HepG2 (cell line): Measurements from ENCODE around the gene ACTN1. TPM values are rescaled to one million over a fixed set of nuclear protein-coding genes. Genes with fewer than 3 reads are reported as not detected.
A peak's percentile ranks its signal among the peaks of the same experiment; 100 is the strongest.

Experiments used
- ATAC-seq: fragments of 200-7000 bp; cut with Tn5 transposase; 3 replicates; pipeline ENCODE4 v1.9.1; 2020; ENCODE audit warnings: mild to moderate bottlenecking, moderate library complexity
- BruUV-seq: library from RNA; stranded (reverse); fragments of 400-500 nt; replicated peaks from 2 replicates; lab custom pipeline; 2021; lab: Mats Ljungman, UMichigan
- CTCF ChIA-PET: fragments of 300-600 bp; formaldehyde crosslinking; extraction: SDS; loops from one replicate; lab custom pipeline; 2021; ENCODE audit warnings: low total read pairs, inconsistent platforms, low intra/inter-chr PET ratio; lab: Yijun Ruan, JAX
- POLR2A ChIA-PET: fragments of 350-600 bp; sonication (Branson Sonifier 250); formaldehyde crosslinking; loops from one replicate; lab custom pipeline; 2020; ENCODE audit warnings: antibody characterized with exemption, inconsistent platforms; lab: Yijun Ruan, JAX
- DNase-seq: peaks from one replicate; pipeline ENCODE4 v3.0.0-alpha.2; 2015; ENCODE audit warnings: low spot score
- FAIRE-seq: peaks from 3 replicates; lab custom pipeline; 2011; peaks lifted over from hg19 to GRCh38; lab: Jason Lieb, UNC
- H2AFZ ChIP-seq: one replicate; pipeline ENCODE4 v1.6.1; 2011; ENCODE audit warnings: low read length, inconsistent platforms
- H3K27ac ChIP-seq: fragments of 300-600 bp; 3 replicates; pipeline ENCODE4 v1.8.0; 2011; ENCODE audit warnings: mixed run types, mild to moderate bottlenecking, mixed read lengths, low read length, inconsistent platforms; ENCODE audit not compliant: insufficient read depth; ENCODE audit errors: extremely low read length
- H3K27me3 ChIP-seq, 2 experiments: fragments of 200-600 bp in 1 of 2; 2 replicates in 1 of 2; 3 replicates in 1 of 2; pipeline versions ENCODE4 v1.6.0 to v1.8.0; 2011; ENCODE audit warnings: low read length in 2 of 2, mild to moderate bottlenecking in 2 of 2, moderate library complexity in 2 of 2, inconsistent platforms in 1 of 2; ENCODE audit not compliant: insufficient read depth in 2 of 2, control insufficient read depth in 1 of 2
- H3K36me3 ChIP-seq, 2 experiments: fragments of 200-600 bp in 1 of 2; replicated peaks in 1 of 2; 2 replicates in 1 of 2; 3 replicates in 1 of 2; pipeline versions ENCODE4 v1.5.1 to v1.8.0; 2011; ENCODE audit warnings: low read length in 2 of 2, inconsistent platforms in 1 of 2; ENCODE audit not compliant: insufficient read depth in 2 of 2, control insufficient read depth in 1 of 2
- H3K4me1 ChIP-seq: 2 replicates; pipeline ENCODE4 v1.5.1; 2012; ENCODE audit warnings: low read length, inconsistent platforms; ENCODE audit not compliant: insufficient read depth
- H3K4me2 ChIP-seq: 2 replicates; pipeline ENCODE4 v1.6.0; 2011; ENCODE audit warnings: low read depth, low read length, inconsistent platforms
- H3K4me3 ChIP-seq, 3 experiments: fragments of 200-600 bp in 1 of 3; sonication (generic), shearing (Covaris generic) in 1 of 3; replicated peaks in 1 of 3; 2 replicates each; pipeline ENCODE4 v1.5.1; 2011 to 2016; ENCODE audit warnings: low read length in 3 of 3, inconsistent platforms in 2 of 3, low read depth in 2 of 3, mild to moderate bottlenecking in 2 of 3, control low read depth in 1 of 3, mixed read lengths in 1 of 3; ENCODE audit not compliant: insufficient read depth in 1 of 3
- H3K79me2 ChIP-seq: one replicate; pipeline ENCODE4 v1.6.1; 2011; ENCODE audit warnings: low read length, inconsistent platforms; ENCODE audit not compliant: insufficient read depth
- H3K9ac ChIP-seq: 2 replicates; pipeline ENCODE4 v1.6.0; 2011; ENCODE audit warnings: mild to moderate bottlenecking, low read depth, low read length, inconsistent platforms; ENCODE audit not compliant: insufficient read depth
- H3K9me3 ChIP-seq: 2 replicates; pipeline ENCODE4 v1.5.1; 2012; ENCODE audit warnings: mild to moderate bottlenecking, low read length
- H4K20me1 ChIP-seq: 2 replicates; pipeline ENCODE4 v1.6.0; 2011; ENCODE audit warnings: inconsistent platforms, mild to moderate bottlenecking, low read length, moderate library complexity; ENCODE audit not compliant: insufficient read depth
- CENPX ChIP-seq: sonication (generic); formaldehyde crosslinking; IDR thresholded peaks from 2 replicates; pipeline ENCODE4 v1.9.0; 2021; ENCODE audit warnings: mild to moderate bottlenecking, missing genetic modification reagents, moderate library complexity
- CTCF ChIP-seq: sonication (generic); formaldehyde crosslinking; IDR thresholded peaks from 2 replicates; pipeline ENCODE4 v1.5.0; 2020; ENCODE audit warnings: mild to moderate bottlenecking, missing genetic modification reagents, moderate library complexity
- GABPB1 ChIP-seq: IDR thresholded peaks from 2 replicates; pipeline ENCODE4 v1.6.1; 2016; ENCODE audit warnings: mild to moderate bottlenecking, missing genetic modification reagents, moderate library complexity, missing compliant biosample characterization
- KDM2A ChIP-seq: sonication (generic); formaldehyde crosslinking; IDR thresholded peaks from 2 replicates; pipeline ENCODE4 v1.4.0; 2020; ENCODE audit warnings: low read depth, missing genetic modification reagents, borderline replicate concordance
- KLF11 ChIP-seq: IDR thresholded peaks from 2 replicates; pipeline ENCODE4 v1.6.1; 2016; ENCODE audit warnings: missing compliant biosample characterization
- MXD1 ChIP-seq: sonication (generic); formaldehyde crosslinking; IDR thresholded peaks from 2 replicates; pipeline ENCODE4 v1.4.0; 2020; ENCODE audit warnings: mild to moderate bottlenecking, missing genetic modification reagents
- NAIF1 ChIP-seq: sonication (generic); formaldehyde crosslinking; IDR thresholded peaks from 2 replicates; pipeline ENCODE4 v1.5.0; 2020; ENCODE audit warnings: mild to moderate bottlenecking, missing genetic modification reagents, borderline replicate concordance
- PATZ1 ChIP-seq: sonication (generic); formaldehyde crosslinking; IDR thresholded peaks from 2 replicates; pipeline ENCODE4 v1.4.0; 2020; ENCODE audit warnings: missing genetic modification reagents
- RAD21 ChIP-seq: fragments of 450-650 bp; formaldehyde crosslinking; IDR thresholded peaks from 2 replicates; pipeline ENCODE4 v1.5.0; 2020; ENCODE audit warnings: mild to moderate bottlenecking
- STAG1 ChIP-seq: sonication (generic); formaldehyde crosslinking; IDR thresholded peaks from 2 replicates; pipeline ENCODE4 v1.4.0; 2020; ENCODE audit warnings: missing genetic modification reagents
- TFDP1 ChIP-seq: IDR thresholded peaks from 2 replicates; pipeline ENCODE4 v1.6.1; 2016; ENCODE audit warnings: missing compliant biosample characterization, missing genetic modification reagents, borderline replicate concordance
- XRCC5 ChIP-seq: fragments of 200-400 bp; formaldehyde crosslinking; optimal IDR thresholded peaks from 2 replicates; pipeline ENCODE3; 2017; ENCODE audit warnings: mild to moderate bottlenecking, low read length
- ZBTB33 ChIP-seq: sonication (generic); formaldehyde crosslinking; IDR thresholded peaks from 2 replicates; pipeline ENCODE4 v1.4.0; 2020; ENCODE audit warnings: missing genetic modification reagents
- ZFYVE20 ChIP-seq: sonication (generic); formaldehyde crosslinking; IDR thresholded peaks from 2 replicates; pipeline ENCODE4 v1.8.0; 2023; ENCODE audit warnings: low read depth, mild to moderate bottlenecking, moderate library complexity, missing genetic modification reagents, borderline replicate concordance
- ZNF652 ChIP-seq: IDR thresholded peaks from 2 replicates; pipeline ENCODE4 v1.6.1; 2016; ENCODE audit warnings: low read depth, borderline replicate concordance
- WGBS: methylation state at CpG from one replicate; pipeline ENCODE4 v1.1.6; 2017; ENCODE audit warnings: low lambda C conversion rate; 5-methylcytosine and 5-hydroxymethylcytosine counted together
- in situ Hi-C: cut with HindIII; loops from 2 replicates; pipeline ENCODE4 v1.10.0; 2017; ENCODE audit warnings: low pct_unique_long_range_greater_than_20kb; ENCODE audit not compliant: extremely low pct_ligation_motif_present
- intact Hi-C: fragments of 100-400 bp; cut with micrococcal nuclease; formaldehyde crosslinking; loops from one replicate; pipeline ENCODE4 v1.10.0; 2022; ENCODE audit not compliant: unreplicated experiment
- polyA plus RNA-seq, 8 experiments: library from polyadenylated mRNA; depleted of rRNA in 3 of 8; stranded (reverse) in 7 of 8; unstranded in 1 of 8; fragments of >200 nt; fragmentation: Illumina TruSeq in 4 of 8; extraction: Trizol in 4 of 8; gene quantifications; 2 replicates each; pipeline versions ENCODE4 v1.2.1 to v1.2.3, GENCODE V29; 2011 to 2016; ENCODE audit warnings: low read depth in 4 of 8, missing spikeins in 1 of 8, mixed read lengths in 1 of 8; ENCODE audit not compliant: insufficient read depth in 1 of 8
- total RNA-seq, 5 experiments: library from RNA; depleted of rRNA; stranded (reverse); fragments of >200 nt; fragmentation: Illumina TruSeq; extraction: Trizol; gene quantifications; 2 replicates each; pipeline ENCODE4 v1.2.3, GENCODE V29; 2016; ENCODE audit warnings: low read depth in 1 of 5

The ACTN1 gene
- total and polyA plus RNA-seq, 2 of the 13 experiments (the other 11 are each of a cell fraction or from before 2014, with no cell fraction given): 58.6 to 162 TPM

- Histone ChIP-seq H3K9me3 (no peaks in the 10 kb centered on the region), H3K27ac (no peak overlapping the region), H3K36me3 (no peaks in the 10 kb centered on the region), H3K4me3 (peak overlapping the region; percentile 24 to 56 (median 34); a peak in 4 of 6 replicates), H3K79me2 (no peaks in the 10 kb centered on the region), H4K20me1 (no peaks in the 10 kb centered on the region), H3K9ac (no peak overlapping the region), H3K27me3 (no peaks in the 10 kb centered on the region), H2AFZ (peak overlapping the region; percentile 59), H3K4me1 (0 out of 2 replicates have a peak, but pooled peaks cover 7% of the 10 kb centered on the region), H3K4me2 (peak overlapping the region; percentile 75)
- ChIA-PET CTCF (interaction anchor here (2.1 to 2.4 kb wide), 2 partner anchors 900 to 909 kb away, joined by 7 to 9 read pairs; no protein-coding TSS in a partner anchor), POLR2A (interaction anchor here (1.0 to 1.3 kb wide), 3 partner anchors 19 to 51 kb away, joined by 3 to 5 read pairs (median 4); partner anchors contain the start of gene ZFP36L1)
- 24% methylated on average over 18 of the region's 19 CpGs for WGBS
- peak; percentile 68 for FAIRE-seq
- ATAC-seq: peak; percentile 91
- no peak for DNase-seq
- in situ Hi-C loops (no loop called here), intact Hi-C loops (loop anchor here (5.0 kb wide), 1 partner anchor 901 kb away; no protein-coding TSS in a partner anchor)
- no TSS peak for BruUV-seq
- no peak for TF ChIP-seq MXD1 (CRISPR knock-in tag)
- peak; percentile 85 for TF ChIP-seq CTCF
- no peak for TF ChIP-seq ZFYVE20 (CRISPR knock-in tag)
- 0 out of 2 replicates have a peak, but pooled peaks have one; percentile 21 for TF ChIP-seq GABPB1 (CRISPR knock-in tag)
- TF ChIP-seq ZBTB33 (CRISPR knock-in tag): peak; percentile 30; the same call in 1 of the 2 replicates
- TF ChIP-seq NAIF1 (CRISPR knock-in tag): no peak
- TF ChIP-seq RAD21: peak; percentile 56
- TF ChIP-seq KLF11 (CRISPR knock-in tag): no peak
- TF ChIP-seq ZNF652 (CRISPR knock-in tag): peak; percentile 30; the same call in 1 of the 2 replicates
- peak; percentile 72 for TF ChIP-seq XRCC5
- TF ChIP-seq STAG1 (CRISPR knock-in tag): peak; percentile 79
- 0 out of 2 replicates have a peak, but pooled peaks have one; percentile 7 for TF ChIP-seq PATZ1 (CRISPR knock-in tag)
- TF ChIP-seq KDM2A (CRISPR knock-in tag): peak; percentile 56; the same call in 1 of the 2 replicates
- TF ChIP-seq TFDP1: no peak
- no peak for TF ChIP-seq CENPX
Measured at GRCh38 chr14:68843471-68844209, 135.5 kb downstream of the ACTN1 start.
